ENCODE data around the gene TMEM187. TPM values are rescaled to one million over a fixed set of nuclear protein-coding genes. Genes with fewer than 3 reads are reported as not detected.

TMEM187 gene
- total and polyA plus RNA-seq, 10 of the 15 experiments (the other 5 are each of a cell fraction or from before 2014, with no cell fraction given): 0.45 to 8.5 (median 4.1) TPM

DNA sequence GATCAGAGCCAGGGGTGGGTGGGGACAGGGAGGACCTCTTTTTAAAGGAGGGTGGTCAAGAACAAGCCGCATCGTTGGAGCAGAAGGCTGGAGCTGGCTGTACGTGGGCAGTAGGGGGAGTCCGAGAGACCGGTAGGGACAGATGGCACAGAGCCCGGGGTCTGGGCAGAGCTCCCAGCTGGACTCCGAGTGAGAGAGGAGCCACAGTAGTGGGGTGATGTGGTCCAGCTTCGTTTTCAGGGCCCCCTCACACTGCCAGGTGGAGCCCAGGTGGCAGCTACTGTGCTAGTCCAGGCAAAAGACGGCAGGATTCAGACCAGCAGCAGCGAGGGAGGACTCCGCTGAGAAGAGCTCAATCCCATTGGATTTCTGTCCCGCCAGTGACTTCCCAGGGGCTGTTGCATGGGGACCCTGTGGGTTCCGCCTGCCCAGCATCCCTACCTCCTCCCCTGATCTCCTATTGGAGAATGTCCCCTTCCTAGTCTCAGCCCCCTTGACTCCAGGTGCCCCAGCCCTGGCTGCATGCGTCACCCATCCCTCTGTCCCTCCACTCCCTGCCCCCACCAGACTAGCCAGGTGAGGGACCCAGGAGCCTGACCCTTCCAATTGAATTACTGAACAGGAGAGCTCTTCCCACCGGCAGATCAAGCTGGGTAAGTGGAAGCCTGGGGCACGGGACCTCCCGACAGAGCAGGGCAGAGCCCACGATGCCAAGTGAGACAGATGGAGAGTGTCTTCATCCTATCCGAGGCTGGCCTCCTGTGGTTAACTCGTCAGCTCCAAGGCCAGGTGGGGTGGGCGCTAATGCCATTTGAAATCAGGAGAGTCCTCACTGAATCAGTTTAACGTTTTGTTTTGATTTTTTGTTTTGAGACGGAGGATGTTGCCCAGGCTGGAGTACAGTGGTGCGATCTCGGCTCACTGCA, 49.4 kb upstream of the TMEM187 start:
- peaks cover 0 to 3% of the 10 kb centered on the region in 2 experiments; a peak in 1 of 4 replicates for H3K36me3 ChIP-seq (ENCODE audit: control insufficient read depth in 2 of 2, insufficient read depth in 2 of 2, low read length in 1 of 2)
- 76% methylated on average over 25 of the region's 25 CpGs for WGBS (ENCODE audit: insufficient coverage, insufficient replicate concordance, low lambda C conversion rate, missing lambda C conversion rate)
- POLR2A ChIA-PET: interaction anchor here (0.6 to 1.7 kb wide), 6 partner anchors 12 to 534 kb away, joined by 3 to 6 read pairs (median 3); partner anchors contain the start of gene NAA10
- RAD21 ChIA-PET (ENCODE audit: unreplicated experiment): interaction anchor here (0.8 to 6.2 kb wide), 7 partner anchors 14 to 95 kb away, joined by 3 to 59 read pairs (median 5); partner anchors contain the start of genes HCFC1 and RENBP
- H3K4me3 ChIP-seq: peak overlapping the region; percentile 22; the same call in 1 of the 2 replicates
- peaks cover 9% of the 10 kb centered on the region; the same call in 1 of the 2 replicates for H3K4me1 ChIP-seq (ENCODE audit: control insufficient read depth, insufficient read depth, low read length)
- DNase-seq (ENCODE audit: low read depth, low spot score) (no peak), FAIRE-seq (peak; percentile 23), ATAC-seq (peak; percentile 12; the same call in 2 of the 3 replicates)
- no peaks in the 10 kb centered on the region for H4K20me1 ChIP-seq (ENCODE audit: control insufficient read depth, insufficient read depth)
- SMC1A ChIA-PET (ENCODE audit: uncharacterized antibody, unreplicated experiment): interaction anchor here (0.5 to 5.5 kb wide), 6 partner anchors 12 to 171 kb away, joined by 3 to 61 read pairs (median 4); partner anchors contain the start of gene NAA10
- H3K9ac ChIP-seq (ENCODE audit: control insufficient read depth, insufficient read depth, low read length): no peak overlapping the region
- CTCF ChIA-PET: interaction anchor here (0.6 to 8.7 kb wide), 18 partner anchors 10 to 169 kb away, joined by 3 to 172 read pairs (median 5); partner anchors contain the start of genes IDH3G, RENBP and SSR4
- no TSS peak for BruUV-seq (replicated peaks)
- peaks cover 37% of the 10 kb centered on the region for H3K79me2 ChIP-seq (ENCODE audit: control insufficient read depth, insufficient read depth, low read length)
- H3K27ac ChIP-seq (ENCODE audit: control insufficient read depth, insufficient read depth): no peak overlapping the region
- H2AFZ ChIP-seq (ENCODE audit: control insufficient read depth, low read depth, low read length): no peak overlapping the region
- peak overlapping the region; percentile 21 for H3K4me2 ChIP-seq (ENCODE audit: control insufficient read depth, insufficient read depth)
- intact Hi-C loops (cut with micrococcal nuclease; ENCODE audit: unreplicated experiment): no loop called here
- in situ Hi-C loops (cut with MboI): loop anchor here (10.0 kb wide), 1 partner anchor 62 kb away; no protein-coding TSS in a partner anchor
- H3K9me3 ChIP-seq (replicated peaks; ENCODE audit: control insufficient read depth, insufficient read depth, low read length): no peaks in the 10 kb centered on the region; the same call in 2 of the 3 replicates
- H3K27me3 ChIP-seq (replicated peaks in 1 of 2; ENCODE audit: control insufficient read depth in 2 of 2, insufficient read depth in 2 of 2, low read length in 1 of 2): 0 out of 4 replicates have a peak, but pooled peaks cover 0 to 1% of the 10 kb centered on the region in 2 experiments
- no peak for TF ChIP-seq SREBF1 (IDR thresholded peaks at IDR 0.05; ENCODE audit: low read length)
- TF ChIP-seq TCF12 (IDR thresholded peaks at IDR 0.05; ENCODE audit: low read depth, low read length): 0 out of 2 replicates have a peak, but pooled peaks have one; percentile 11
- no peak for TF ChIP-seq NFXL1 (IDR thresholded peaks at IDR 0.05; ENCODE audit: borderline replicate concordance)
- no peak for TF ChIP-seq MTA2 (IDR thresholded peaks at IDR 0.05; ENCODE audit: low read depth)
- TF ChIP-seq NR2C2 (IDR thresholded peaks at IDR 0.05; ENCODE audit: borderline replicate concordance, control insufficient read depth, insufficient read length, low read depth): no peak
- TF ChIP-seq, protein P1, sequence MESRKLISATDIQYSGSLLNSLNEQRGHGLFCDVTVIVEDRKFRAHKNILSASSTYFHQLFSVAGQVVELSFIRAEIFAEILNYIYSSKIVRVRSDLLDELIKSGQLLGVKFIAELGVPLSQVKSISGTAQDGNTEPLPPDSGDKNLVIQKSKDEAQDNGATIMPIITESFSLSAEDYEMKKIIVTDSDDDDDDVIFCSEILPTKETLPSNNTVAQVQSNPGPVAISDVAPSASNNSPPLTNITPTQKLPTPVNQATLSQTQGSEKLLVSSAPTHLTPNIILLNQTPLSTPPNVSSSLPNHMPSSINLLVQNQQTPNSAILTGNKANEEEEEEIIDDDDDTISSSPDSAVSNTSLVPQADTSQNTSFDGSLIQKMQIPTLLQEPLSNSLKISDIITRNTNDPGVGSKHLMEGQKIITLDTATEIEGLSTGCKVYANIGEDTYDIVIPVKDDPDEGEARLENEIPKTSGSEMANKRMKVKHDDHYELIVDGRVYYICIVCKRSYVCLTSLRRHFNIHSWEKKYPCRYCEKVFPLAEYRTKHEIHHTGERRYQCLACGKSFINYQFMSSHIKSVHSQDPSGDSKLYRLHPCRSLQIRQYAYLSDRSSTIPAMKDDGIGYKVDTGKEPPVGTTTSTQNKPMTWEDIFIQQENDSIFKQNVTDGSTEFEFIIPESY (IDR thresholded peaks at IDR 0.05): no peak
- no peak for TF ChIP-seq IKZF2 (IDR thresholded peaks at IDR 0.05)
- TF ChIP-seq, protein P2, sequence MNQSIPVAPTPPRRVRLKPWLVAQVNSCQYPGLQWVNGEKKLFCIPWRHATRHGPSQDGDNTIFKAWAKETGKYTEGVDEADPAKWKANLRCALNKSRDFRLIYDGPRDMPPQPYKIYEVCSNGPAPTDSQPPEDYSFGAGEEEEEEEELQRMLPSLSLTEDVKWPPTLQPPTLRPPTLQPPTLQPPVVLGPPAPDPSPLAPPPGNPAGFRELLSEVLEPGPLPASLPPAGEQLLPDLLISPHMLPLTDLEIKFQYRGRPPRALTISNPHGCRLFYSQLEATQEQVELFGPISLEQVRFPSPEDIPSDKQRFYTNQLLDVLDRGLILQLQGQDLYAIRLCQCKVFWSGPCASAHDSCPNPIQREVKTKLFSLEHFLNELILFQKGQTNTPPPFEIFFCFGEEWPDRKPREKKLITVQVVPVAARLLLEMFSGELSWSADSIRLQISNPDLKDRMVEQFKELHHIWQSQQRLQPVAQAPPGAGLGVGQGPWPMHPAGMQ (IDR thresholded peaks at IDR 0.05; ENCODE audit: borderline replicate concordance): no peak
- TF ChIP-seq SMARCA5 (IDR thresholded peaks at IDR 0.05): no peak
- TF ChIP-seq RUNX3 (IDR thresholded peaks at IDR 0.05; ENCODE audit: low read length): no peak
- no peak for TF ChIP-seq JUND (IDR thresholded peaks at IDR 0.05; ENCODE audit: low read depth, low read length)
- peak; percentile 23; the same call in 1 of the 2 replicates for TF ChIP-seq RAD21 (IDR thresholded peaks at IDR 0.05; ENCODE audit: insufficient read depth, low read depth, low read length)
- no peak for TF ChIP-seq ZBTB40 (IDR thresholded peaks at IDR 0.05; ENCODE audit: borderline replicate concordance)
- TF ChIP-seq ZNF384 (IDR thresholded peaks at IDR 0.05; ENCODE audit: borderline replicate concordance, low read depth, low read length): no peak
- no peak for TF ChIP-seq KAT2A (conservative IDR thresholded peaks at IDR 0.05; ENCODE audit: control insufficient read depth, low read depth, low read length)

All from GM12878 (cell line).